Calu3 (cell line): Measurements from ENCODE around the gene TMEM259. TPM values are rescaled to one million over a fixed set of nuclear protein-coding genes. Genes with fewer than 3 reads are reported as not detected.

Experiments used
- BruUV-seq: library from RNA; stranded (reverse); fragments of 400-500 nt; replicated peaks from 2 replicates; lab custom pipeline; 2021; lab: Mats Ljungman, UMichigan
- CTCF ChIA-PET: fragments of 300-600 bp; sonication (Branson Sonifier 250); formaldehyde crosslinking; loops from one replicate; lab custom pipeline; 2022; ENCODE audit warnings: antibody characterized with exemption; lab: Charles Lee
- DNase-seq: peaks from one replicate; pipeline ENCODE4 v3.0.0; 2022
- H3K27ac Mint-ChIP-seq: one replicate; pipeline ENCODE4 v1.8.0; 2022; ENCODE audit warnings: mixed read lengths; ENCODE audit not compliant: unreplicated experiment
- H3K27me3 Mint-ChIP-seq: one replicate; pipeline ENCODE4 v1.8.0; 2022; ENCODE audit warnings: mixed read lengths; ENCODE audit not compliant: unreplicated experiment
- H3K36me3 Mint-ChIP-seq: one replicate; pipeline ENCODE4 v1.8.0; 2022; ENCODE audit warnings: mild to moderate bottlenecking, moderate library complexity, mixed read lengths; ENCODE audit not compliant: insufficient read depth, unreplicated experiment
- H3K4me1 Mint-ChIP-seq: one replicate; pipeline ENCODE4 v1.8.0; 2022; ENCODE audit warnings: mild to moderate bottlenecking, low read depth, mixed read lengths; ENCODE audit not compliant: unreplicated experiment
- H3K4me3 Mint-ChIP-seq: one replicate; pipeline ENCODE4 v1.8.0; 2022; ENCODE audit warnings: mild to moderate bottlenecking, low read depth, moderate library complexity, mixed read lengths; ENCODE audit not compliant: unreplicated experiment
- H3K9me3 Mint-ChIP-seq: one replicate; pipeline ENCODE4 v1.8.0; 2022; ENCODE audit warnings: low read depth, mixed read lengths; ENCODE audit not compliant: unreplicated experiment
- intact Hi-C: fragments of 100-400 bp; cut with micrococcal nuclease; formaldehyde crosslinking; loops from one replicate; pipeline ENCODE4 v1.10.0; 2022; ENCODE audit not compliant: unreplicated experiment
- total RNA-seq: library from RNA; stranded (reverse); gene quantifications from 2 replicates; pipeline ENCODE4 v1.2.3, GENCODE V29; 2022
- TF ChIP-seq, protein P1 (sequence below): fragments of 200-600 bp; IDR thresholded peaks from one replicate; pipeline ENCODE4 v1.8.0; 2022; ENCODE audit warnings: antibody characterized with exemption; ENCODE audit not compliant: unreplicated experiment

TMEM259 gene
- total RNA-seq, 1 experiment from 2014 or later: 129 TPM

GRCh38 chr19:961866-962620, 58.9 kb downstream of the TMEM259 start:
- Mint-ChIP-seq H3K4me1 (peaks cover 8% of the 10 kb centered on the region), H3K9me3 (no peaks in the 10 kb centered on the region), H3K36me3 (no peaks in the 10 kb centered on the region), H3K27ac (no peak overlapping the region), H3K4me3 (no peak overlapping the region), H3K27me3 (peaks cover 53% of the 10 kb centered on the region)
- TF ChIP-seq, protein P1, sequence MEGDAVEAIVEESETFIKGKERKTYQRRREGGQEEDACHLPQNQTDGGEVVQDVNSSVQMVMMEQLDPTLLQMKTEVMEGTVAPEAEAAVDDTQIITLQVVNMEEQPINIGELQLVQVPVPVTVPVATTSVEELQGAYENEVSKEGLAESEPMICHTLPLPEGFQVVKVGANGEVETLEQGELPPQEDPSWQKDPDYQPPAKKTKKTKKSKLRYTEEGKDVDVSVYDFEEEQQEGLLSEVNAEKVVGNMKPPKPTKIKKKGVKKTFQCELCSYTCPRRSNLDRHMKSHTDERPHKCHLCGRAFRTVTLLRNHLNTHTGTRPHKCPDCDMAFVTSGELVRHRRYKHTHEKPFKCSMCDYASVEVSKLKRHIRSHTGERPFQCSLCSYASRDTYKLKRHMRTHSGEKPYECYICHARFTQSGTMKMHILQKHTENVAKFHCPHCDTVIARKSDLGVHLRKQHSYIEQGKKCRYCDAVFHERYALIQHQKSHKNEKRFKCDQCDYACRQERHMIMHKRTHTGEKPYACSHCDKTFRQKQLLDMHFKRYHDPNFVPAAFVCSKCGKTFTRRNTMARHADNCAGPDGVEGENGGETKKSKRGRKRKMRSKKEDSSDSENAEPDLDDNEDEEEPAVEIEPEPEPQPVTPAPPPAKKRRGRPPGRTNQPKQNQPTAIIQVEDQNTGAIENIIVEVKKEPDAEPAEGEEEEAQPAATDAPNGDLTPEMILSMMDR: no peak
- CTCF ChIA-PET: interaction anchor here (0.7 kb wide), 4 partner anchors 22 to 172 kb away, joined by 3 to 8 read pairs (median 3); no protein-coding TSS in a partner anchor
- no peak for DNase-seq
- no TSS peak for BruUV-seq
- intact Hi-C loops: no loop called here

DNA sequence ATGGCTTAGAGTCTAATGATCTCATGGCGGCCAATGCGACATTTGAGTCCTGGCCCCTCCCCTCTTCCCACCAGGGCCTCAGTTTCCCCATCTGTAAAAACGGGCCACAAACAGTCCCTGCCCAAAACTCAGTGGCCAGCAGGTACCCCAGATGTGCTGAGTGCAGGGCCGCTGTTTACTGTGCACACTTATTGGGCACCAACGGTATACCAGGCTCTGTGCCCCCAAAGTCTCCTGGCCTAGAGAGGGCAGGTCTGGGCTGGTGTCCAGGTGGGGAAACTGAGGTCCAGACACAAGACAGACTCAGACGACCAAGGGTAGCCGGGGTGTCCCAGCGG, 60.4 kb downstream of the TMEM259 start:
- intact Hi-C loops: no loop called here
- H3K36me3 Mint-ChIP-seq: no peaks in the 10 kb centered on the region
- CTCF ChIA-PET: no interaction called here
- no peak overlapping the region for H3K27ac Mint-ChIP-seq
- TF ChIP-seq, protein P1: no peak
- DNase-seq: no peak
- peaks cover 8% of the 10 kb centered on the region for H3K4me1 Mint-ChIP-seq
- H3K4me3 Mint-ChIP-seq: no peak overlapping the region
- peaks cover 53% of the 10 kb centered on the region for H3K27me3 Mint-ChIP-seq
- no peaks in the 10 kb centered on the region for H3K9me3 Mint-ChIP-seq
- BruUV-seq: no TSS peak

DNA sequence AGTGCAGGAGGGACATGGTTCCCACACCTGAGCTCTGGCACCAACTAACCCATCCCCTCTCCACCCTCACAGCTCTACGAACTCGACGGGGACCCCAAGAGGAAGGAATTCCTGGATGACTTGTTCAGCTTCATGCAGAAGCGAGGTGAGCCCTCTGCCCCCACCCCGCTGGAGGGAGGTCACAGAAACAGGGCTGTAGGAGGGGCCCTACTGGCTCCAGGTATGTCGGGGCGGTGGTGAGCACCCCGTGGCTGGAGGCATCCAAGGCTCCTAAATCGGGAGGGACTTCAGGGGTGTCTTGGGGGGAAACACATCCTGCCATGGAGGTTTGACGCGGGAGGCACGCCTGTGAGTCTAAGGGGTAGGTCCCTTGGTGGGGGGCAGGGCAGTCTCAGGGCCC, 60.9 kb downstream of the TMEM259 start:
- H3K27me3 Mint-ChIP-seq: peaks cover 53% of the 10 kb centered on the region
- BruUV-seq: no TSS peak
- intact Hi-C loops: no loop called here
- CTCF ChIA-PET: no interaction called here
- TF ChIP-seq, protein P1: no peak
- H3K4me1 Mint-ChIP-seq: peaks cover 8% of the 10 kb centered on the region
- H3K27ac Mint-ChIP-seq: no peak overlapping the region
- no peak for DNase-seq
- no peaks in the 10 kb centered on the region for H3K9me3 Mint-ChIP-seq
- H3K4me3 Mint-ChIP-seq: no peak overlapping the region
- no peaks in the 10 kb centered on the region for H3K36me3 Mint-ChIP-seq

Other genes with a start within 250 kb of the TMEM259 start
- gene PTBP1, start 223.7 kb downstream of the TMEM259 start, total RNA-seq: 380 and 409 TPM in 2 replicates
- 0.27 TPM in 1 of 2 replicates, not detected in the other for gene PLPPR3, start 199.2 kb downstream of the TMEM259 start, total RNA-seq
- not detected in 2 replicates for gene AZU1, start 193.3 kb downstream of the TMEM259 start, total RNA-seq
- gene PRTN3, start 180.1 kb downstream of the TMEM259 start, total RNA-seq: not detected in 2 replicates
- not detected in 2 replicates for gene ELANE, start 168.8 kb downstream of the TMEM259 start, total RNA-seq
- gene CFD, start 161.5 kb downstream of the TMEM259 start, total RNA-seq: 2.3 and 3.9 TPM in 2 replicates
- gene MED16, start 127.9 kb downstream of the TMEM259 start, total RNA-seq: 21.4 and 22.4 TPM in 2 replicates
- not detected in 2 replicates for gene RNU6-9, start 127.6 kb downstream of the TMEM259 start, total RNA-seq
- 54.0 and 55.5 TPM in 2 replicates for gene R3HDM4, start 107.9 kb downstream of the TMEM259 start, total RNA-seq
- not detected in 2 replicates for gene KISS1R, start 103.8 kb downstream of the TMEM259 start, total RNA-seq
- 0.85 and 1.6 TPM in 2 replicates for gene ARID3A, start 95.1 kb downstream of the TMEM259 start, total RNA-seq
- 43.3 TPM in 2 replicates for gene WDR18, start 36.8 kb downstream of the TMEM259 start, total RNA-seq
- gene GRIN3B, start 20.7 kb downstream of the TMEM259 start, total RNA-seq: not detected in 2 replicates
- not detected in 2 replicates for gene RNU6-2, start 399 bp upstream of the TMEM259 start, total RNA-seq
- 135 and 151 TPM in 2 replicates for gene CNN2, start 5.5 kb upstream of the TMEM259 start, total RNA-seq
- 22.7 and 24.3 TPM in 2 replicates for gene ABCA7, start 19.0 kb upstream of the TMEM259 start, total RNA-seq
- gene ARHGAP45, start 46.0 kb upstream of the TMEM259 start, total RNA-seq: 10.4 and 12.0 TPM in 2 replicates
- gene POLR2E, start 74.3 kb upstream of the TMEM259 start, total RNA-seq: 141 and 144 TPM in 2 replicates
- gene GPX4, start 82.9 kb upstream of the TMEM259 start, total RNA-seq: 246 and 251 TPM in 2 replicates
- gene SBNO2, start 153.1 kb upstream of the TMEM259 start, total RNA-seq: 84.9 and 97.8 TPM in 2 replicates
- 55.8 and 58.3 TPM in 2 replicates for gene STK11, start 184.7 kb upstream of the TMEM259 start, total RNA-seq
- gene CBARP, start 216.9 kb upstream of the TMEM259 start, total RNA-seq: 4.2 and 5.7 TPM in 2 replicates
- 86.6 and 91.8 TPM in 2 replicates for gene ATP5F1D, start 220.6 kb upstream of the TMEM259 start, total RNA-seq
- 61.8 and 72.4 TPM in 2 replicates for gene MIDN, start 227.5 kb upstream of the TMEM259 start, total RNA-seq
- gene CIRBP, start 248.2 kb upstream of the TMEM259 start, total RNA-seq: 102 and 112 TPM in 2 replicates